ENCODE data around the gene TNRC18.

DNA sequence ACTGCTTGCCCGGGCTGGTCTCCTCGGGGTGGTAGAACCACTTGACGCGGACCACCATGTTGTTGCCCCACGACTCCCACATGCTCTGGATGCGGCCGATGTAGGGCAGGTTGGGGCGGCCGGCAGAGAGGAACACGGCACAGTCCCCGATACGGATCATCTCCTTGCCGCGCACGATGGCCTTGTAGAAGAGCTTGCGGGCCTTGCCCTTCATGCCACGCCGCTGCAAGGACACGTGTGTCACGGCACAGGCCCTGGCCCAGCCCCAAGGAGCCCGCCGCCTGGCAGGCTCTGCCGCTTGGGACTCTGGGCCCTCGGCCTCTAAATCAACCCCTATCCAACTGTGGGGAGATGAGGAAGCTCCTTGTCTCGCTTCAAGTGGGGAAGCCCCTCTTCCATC is 114.5 kb downstream of the TNRC18 start:
- no peak for TF ChIP-seq EZH2phosphoT487 (IDR thresholded peaks at IDR 0.05; ENCODE audit: borderline replicate concordance)
- TF ChIP-seq, protein P1, sequence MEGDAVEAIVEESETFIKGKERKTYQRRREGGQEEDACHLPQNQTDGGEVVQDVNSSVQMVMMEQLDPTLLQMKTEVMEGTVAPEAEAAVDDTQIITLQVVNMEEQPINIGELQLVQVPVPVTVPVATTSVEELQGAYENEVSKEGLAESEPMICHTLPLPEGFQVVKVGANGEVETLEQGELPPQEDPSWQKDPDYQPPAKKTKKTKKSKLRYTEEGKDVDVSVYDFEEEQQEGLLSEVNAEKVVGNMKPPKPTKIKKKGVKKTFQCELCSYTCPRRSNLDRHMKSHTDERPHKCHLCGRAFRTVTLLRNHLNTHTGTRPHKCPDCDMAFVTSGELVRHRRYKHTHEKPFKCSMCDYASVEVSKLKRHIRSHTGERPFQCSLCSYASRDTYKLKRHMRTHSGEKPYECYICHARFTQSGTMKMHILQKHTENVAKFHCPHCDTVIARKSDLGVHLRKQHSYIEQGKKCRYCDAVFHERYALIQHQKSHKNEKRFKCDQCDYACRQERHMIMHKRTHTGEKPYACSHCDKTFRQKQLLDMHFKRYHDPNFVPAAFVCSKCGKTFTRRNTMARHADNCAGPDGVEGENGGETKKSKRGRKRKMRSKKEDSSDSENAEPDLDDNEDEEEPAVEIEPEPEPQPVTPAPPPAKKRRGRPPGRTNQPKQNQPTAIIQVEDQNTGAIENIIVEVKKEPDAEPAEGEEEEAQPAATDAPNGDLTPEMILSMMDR (conservative IDR thresholded peaks at IDR 0.05; ENCODE audit: low read length), result no peak
